HG02623 (cell line): ENCODE data around the gene C9.
A peak's percentile ranks its signal among the peaks of the same experiment; 100 is the strongest.
"Not testable (repeated sequence)": the region's sequence is repeated elsewhere in the genome, so short reads cannot be mapped to it uniquely, and the experiment has no call there.

Source experiments
- ATAC-seq: cut with Tn5 transposase; IDR thresholded peaks from one replicate; pipeline ENCODE4 v1.9.1; 2021; ENCODE audit warnings: moderate library complexity; ENCODE audit not compliant: unreplicated experiment

C9 gene

DNA sequence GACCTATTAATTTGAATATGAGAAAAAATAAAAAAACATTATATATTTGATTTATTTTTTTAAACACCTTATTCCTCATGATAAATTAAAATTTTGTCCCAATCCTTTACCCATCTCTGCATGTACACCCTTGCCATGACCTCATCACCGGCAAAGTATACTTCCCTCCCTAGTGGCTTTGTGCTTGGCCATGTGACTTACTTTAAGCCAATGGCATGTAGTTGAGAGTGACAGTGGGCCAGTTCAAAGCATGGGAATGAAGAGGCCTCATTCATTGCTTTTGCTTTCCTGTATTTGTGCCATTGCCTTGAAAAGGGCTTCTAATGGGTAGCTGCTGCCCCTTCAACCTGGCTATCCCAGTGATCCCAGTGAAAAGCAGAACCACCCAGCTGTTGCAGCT is 31.2 kb downstream of the C9 start:
- no peak for ATAC-seq

GRCh38 chr5:39331861-39332381 is 32.4 kb downstream of the C9 start:
- ATAC-seq, result no peak

DNA sequence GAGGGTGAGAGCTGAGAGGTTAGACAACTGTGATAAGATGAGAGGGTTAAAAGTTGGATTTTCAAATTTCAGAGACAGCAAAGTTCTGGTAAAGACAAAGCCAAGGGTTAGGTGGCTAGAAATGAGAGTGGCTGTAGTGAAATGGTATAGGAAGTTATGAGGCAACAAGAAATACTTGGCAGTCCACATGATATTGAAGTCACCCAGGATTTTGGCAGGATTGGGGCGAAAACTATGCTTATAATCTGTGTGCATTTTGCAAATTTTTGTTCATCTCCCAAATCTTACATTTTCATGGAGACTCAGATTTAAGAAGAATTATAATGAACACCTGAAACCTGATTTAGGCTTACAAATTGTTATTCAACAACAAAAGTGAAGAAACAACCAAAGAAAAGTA is 35.6 kb downstream of the C9 start:
- ATAC-seq, result no peak

DNA sequence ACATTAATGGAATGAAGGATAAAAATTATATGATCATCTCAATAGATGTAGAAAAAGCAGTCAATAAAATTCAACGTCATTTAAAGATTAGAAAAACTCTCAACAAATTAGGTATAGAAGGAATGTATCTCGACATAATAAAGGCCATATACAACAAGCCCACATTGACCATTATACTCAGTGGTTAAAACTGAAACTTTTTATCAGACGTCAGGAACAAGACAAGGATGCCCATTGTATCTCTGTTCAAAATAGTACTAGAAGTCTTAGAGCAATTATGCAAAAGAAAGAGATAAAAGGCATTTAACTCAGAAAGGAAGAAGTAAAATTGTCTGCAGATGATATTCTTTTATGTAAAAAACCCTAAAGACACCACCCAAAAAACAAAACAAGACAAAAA is 40.8 kb downstream of the C9 start:
- ATAC-seq, result no peak

GRCh38 chr5:39319395-39319794 is 44.9 kb downstream of the C9 start:
- no peak for ATAC-seq

- not testable (repeated sequence) for ATAC-seq
Measured at GRCh38 chr5:39316464-39316863, 47.8 kb downstream of the C9 start.

DNA sequence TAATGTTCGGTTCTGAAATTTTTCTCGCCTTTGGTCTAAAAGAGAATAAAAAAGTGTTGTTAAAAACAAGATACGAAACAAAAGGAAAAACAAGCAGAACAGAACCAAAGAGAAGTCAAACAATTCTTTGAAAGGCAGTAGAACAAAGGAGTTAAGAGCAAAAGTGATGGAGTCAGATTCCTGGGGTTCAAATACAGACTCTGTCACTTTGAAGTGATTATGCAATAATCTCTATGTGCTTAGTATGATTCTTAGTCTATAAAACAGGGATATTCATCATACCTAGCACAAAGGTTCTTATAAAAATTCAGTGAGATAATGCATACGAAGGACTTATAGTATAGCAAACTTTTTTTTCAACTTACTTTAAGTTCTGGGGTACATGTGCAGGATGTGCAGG is 48.3 kb downstream of the C9 start:
- no peak for ATAC-seq

DNA sequence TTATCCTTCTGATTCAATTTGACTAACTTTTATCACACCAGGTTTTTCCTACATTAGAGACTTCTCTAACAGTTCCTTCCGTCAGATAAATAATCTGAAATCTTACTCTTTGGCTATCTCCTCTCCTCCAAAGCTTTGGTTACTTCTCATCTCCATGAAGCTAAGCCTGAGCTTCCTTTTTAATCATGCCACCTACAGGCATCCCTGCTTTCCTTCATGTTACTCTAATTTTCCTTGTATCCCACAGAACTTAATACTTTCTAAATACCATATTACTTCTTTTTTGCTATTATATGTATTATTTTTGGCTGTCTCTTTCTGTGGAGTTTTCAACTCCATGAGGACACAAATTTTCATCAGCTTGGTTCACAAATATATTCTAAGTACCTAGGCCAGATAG is 49.7 kb downstream of the C9 start:
- ATAC-seq, result no peak

DNA sequence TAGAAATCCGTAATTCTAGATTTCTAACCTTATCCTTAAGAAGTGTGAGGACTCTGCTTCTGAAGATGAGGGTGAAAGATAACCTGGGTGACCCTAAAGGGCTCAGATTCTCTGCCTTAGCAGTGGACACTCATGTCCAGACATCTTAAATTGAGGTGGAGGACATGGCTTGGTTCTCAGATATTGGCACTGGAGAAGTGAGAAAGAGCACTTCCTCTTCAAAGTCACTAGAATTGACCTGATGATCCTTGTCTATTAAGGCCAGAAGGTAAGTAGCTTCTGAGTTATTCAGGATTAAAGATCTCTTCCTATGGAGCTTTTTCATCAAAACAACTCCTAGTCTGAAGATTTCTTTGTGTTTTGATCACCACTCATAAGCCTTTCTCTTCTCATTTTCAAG is 54.8 kb downstream of the C9 start:
- no peak for ATAC-seq

DNA sequence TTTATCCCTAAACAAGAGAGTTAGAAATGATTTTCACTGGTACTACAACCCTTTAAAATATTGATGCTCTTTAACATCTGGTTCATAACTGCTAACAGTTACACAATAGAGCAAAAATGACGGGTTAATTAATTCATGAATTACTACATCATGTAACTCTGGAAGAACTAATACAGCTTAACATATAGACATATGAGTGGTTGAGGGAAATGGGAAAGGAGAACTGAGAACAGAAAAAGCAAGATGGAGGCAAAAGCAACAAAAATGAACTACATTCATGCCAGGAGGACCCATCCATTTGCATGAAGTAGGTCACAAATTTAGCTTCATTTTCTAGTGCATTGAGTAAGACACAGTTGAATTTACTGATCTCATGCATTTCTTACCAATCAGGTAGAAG is 61.8 kb downstream of the C9 start:
- ATAC-seq, result peak; percentile 64

DNA sequence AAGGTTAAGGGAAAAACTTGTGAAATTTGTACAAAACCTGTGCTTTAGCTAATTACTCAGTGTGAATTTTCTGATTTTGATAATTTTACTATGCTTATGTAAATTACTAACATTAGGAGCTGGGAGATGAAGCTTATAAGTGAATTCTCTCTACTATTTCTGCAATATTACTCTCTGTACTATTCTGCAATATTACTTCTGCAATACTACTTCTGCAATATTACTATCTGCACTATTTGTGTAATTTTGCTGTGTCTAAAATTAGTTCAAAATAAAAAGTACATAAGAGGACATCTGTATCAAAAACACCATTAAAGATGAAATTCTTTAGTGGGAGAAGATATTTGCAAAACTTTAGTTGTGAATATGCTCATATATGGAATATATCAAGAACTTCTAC is 62.9 kb downstream of the C9 start:
- no peak for ATAC-seq

DNA sequence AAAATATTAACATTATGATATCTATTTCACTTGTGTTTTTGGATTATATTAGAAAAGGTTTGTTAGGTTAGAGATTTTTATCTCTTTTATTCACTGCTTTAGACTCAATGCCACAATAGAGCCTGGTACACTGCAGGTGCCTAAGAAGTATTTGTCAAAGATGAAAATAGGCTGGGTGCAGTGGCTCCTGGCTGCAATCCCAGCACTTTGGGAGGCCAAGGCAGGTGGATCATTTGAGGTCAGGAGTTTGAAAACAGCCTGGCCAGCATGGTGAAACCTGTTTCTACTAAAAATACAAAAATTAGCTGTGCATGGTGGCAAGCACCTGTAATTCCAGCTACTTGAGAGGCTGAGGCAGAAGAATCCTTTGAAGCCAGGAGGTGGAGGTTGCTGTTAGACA is 64.3 kb downstream of the C9 start:
- ATAC-seq, result no peak

GRCh38 chr5:39294736-39295135 is 69.6 kb downstream of the C9 start:
- no peak for ATAC-seq

- ATAC-seq, result no peak
Measured at GRCh38 chr5:39284552-39284951, 79.7 kb downstream of the C9 start.

DNA sequence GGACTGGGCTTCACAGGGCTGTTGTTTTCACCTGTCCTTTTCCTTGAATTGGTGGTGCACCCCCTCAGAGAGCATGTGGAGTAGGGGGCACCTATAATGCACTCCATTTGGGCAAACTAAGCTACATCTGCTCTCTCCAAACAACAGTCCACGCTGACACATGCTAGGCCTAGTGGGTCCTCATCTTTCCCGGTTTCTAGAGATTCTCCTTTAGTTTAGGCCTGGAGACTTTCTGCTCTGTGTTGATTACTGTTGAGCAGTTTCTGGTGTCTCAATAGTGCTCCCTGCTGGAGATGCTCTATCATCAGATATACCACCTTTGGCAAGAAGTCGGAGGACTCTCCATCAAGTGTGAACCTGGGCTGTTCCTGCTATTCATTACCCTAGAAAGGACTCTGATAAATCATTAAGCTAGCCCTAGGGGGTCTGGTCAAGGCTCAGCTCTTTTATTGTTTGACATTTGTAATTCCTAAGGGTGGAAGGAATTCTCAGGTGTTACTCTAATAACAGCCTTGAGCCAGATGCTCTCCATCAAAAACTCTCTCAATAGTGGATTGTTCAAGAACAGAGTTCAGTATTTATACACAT is 81.0 kb downstream of the C9 start:
- peak; percentile 93 for ATAC-seq

- no peak for ATAC-seq
Measured at GRCh38 chr5:39282561-39282960, 81.7 kb downstream of the C9 start.

DNA sequence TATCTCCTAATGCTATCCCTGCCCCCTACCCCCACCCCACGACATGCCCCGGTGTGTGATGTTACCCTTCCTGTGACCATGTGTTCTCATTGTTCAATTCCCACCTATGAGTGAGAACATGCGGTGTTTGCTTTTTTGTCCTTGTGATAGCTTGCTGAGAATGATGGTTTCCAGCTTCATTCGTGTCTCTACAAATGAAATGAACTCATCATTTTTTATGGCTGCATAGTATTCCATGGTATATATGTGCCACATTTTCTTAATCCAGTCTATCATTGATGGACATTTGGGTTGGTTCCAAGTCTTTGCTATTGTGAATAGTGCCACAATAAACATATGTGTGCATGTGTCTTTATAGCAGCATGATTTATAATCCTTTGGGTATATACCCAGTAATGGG is 88.4 kb downstream of the C9 start:
- ATAC-seq, result not testable (repeated sequence)

GRCh38 chr5:39274398-39275085 is 89.8 kb downstream of the C9 start:
- peak; percentile 92 for ATAC-seq

DNA sequence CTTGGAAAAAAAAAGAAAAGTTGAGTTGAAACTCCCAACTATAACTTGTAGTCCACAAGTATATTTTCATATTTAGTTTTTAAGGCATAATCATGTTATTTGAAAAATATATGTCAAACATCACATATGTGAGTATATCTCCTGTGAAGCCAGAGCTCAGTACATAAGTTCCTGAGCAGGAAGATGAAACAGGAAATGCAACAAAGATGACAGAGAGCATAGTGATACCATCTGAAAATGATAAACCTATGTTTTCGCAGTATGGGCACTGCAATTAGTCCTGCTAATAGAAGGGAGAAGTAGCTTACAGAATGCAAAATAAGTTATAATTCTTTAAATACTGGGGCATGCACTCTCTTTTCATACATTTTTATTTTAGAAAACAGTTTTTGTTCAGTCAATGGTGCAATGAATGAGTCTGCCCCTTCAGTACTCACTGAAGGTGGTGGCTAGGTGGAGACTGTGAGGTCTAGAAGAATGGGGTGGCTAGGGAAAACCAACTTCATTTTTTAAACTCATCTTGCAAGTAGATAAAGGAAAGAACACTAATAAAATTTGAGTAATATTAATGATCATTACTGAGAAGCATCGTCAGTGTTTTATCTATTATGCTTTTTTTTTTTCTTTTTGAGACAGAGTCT is 90.9 kb downstream of the C9 start:
- no peak for ATAC-seq

- not testable (repeated sequence) for ATAC-seq
Measured at GRCh38 chr5:39272869-39273231, 91.4 kb downstream of the C9 start.

DNA sequence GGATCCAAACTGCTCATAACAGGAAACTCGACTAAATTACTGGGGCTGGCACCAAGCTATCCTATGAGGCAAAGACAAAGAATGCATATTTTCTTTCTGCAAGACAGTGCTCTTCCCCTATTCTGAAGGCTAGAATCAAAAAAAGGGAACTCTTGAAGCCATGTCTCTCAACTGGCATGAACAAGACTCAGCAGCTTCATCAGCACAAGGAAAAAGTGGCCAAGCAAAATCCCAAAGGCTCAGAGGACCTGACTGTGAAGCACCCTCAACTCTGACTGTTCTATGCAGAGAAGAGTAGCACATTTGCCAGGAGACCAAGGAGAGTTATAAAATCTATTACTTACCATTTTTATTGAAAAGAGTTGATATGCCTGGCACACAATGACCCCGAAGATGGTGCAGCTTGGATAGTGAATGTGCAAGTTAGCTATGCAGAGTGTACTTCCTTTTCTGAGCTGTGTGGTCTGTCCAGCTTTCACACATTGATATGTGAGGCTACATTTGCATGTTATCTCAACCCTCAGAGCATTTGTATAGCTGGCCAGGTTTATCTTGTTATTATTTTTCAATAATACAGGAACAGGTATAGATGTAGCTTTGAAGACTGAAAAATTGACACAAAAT is 94.0 kb downstream of the C9 start:
- peak; percentile 65 for ATAC-seq

GRCh38 chr5:39267186-39267585 is 97.1 kb downstream of the C9 start:
- no peak for ATAC-seq
